HepG2 (cell line): ENCODE measurements around the gene FAM20C. TPM values are rescaled to one million over a fixed set of nuclear protein-coding genes. Genes with fewer than 3 reads are reported as not detected.

ENCODE experiments used
- ATAC-seq: fragments of 200-7000 bp; cut with Tn5 transposase; 3 replicates; pipeline ENCODE4 v1.9.1; 2020; ENCODE audit warnings: mild to moderate bottlenecking, moderate library complexity
- BruUV-seq: library from RNA; stranded (reverse); fragments of 400-500 nt; replicated peaks from 2 replicates; lab custom pipeline; 2021; lab: Mats Ljungman, UMichigan
- CTCF ChIA-PET: fragments of 300-600 bp; formaldehyde crosslinking; extraction: SDS; loops from one replicate; lab custom pipeline; 2021; ENCODE audit warnings: low total read pairs, inconsistent platforms, low intra/inter-chr PET ratio; lab: Yijun Ruan, JAX
- POLR2A ChIA-PET: fragments of 350-600 bp; sonication (Branson Sonifier 250); formaldehyde crosslinking; loops from one replicate; lab custom pipeline; 2020; ENCODE audit warnings: antibody characterized with exemption, inconsistent platforms; lab: Yijun Ruan, JAX
- DNase-seq: peaks from one replicate; pipeline ENCODE4 v3.0.0-alpha.2; 2015; ENCODE audit warnings: low spot score
- FAIRE-seq: peaks from 3 replicates; lab custom pipeline; 2011; peaks lifted over from hg19 to GRCh38; lab: Jason Lieb, UNC
- H2AFZ ChIP-seq: one replicate; pipeline ENCODE4 v1.6.1; 2011; ENCODE audit warnings: low read length, inconsistent platforms
- H3K27ac ChIP-seq: fragments of 300-600 bp; 3 replicates; pipeline ENCODE4 v1.8.0; 2011; ENCODE audit warnings: mixed run types, mild to moderate bottlenecking, mixed read lengths, low read length, inconsistent platforms; ENCODE audit not compliant: insufficient read depth; ENCODE audit errors: extremely low read length
- H3K27me3 ChIP-seq, 2 experiments: fragments of 200-600 bp in 1 of 2; 2 replicates in 1 of 2; 3 replicates in 1 of 2; pipeline versions ENCODE4 v1.6.0 to v1.8.0; 2011; ENCODE audit warnings: low read length in 2 of 2, mild to moderate bottlenecking in 2 of 2, moderate library complexity in 2 of 2, inconsistent platforms in 1 of 2; ENCODE audit not compliant: insufficient read depth in 2 of 2, control insufficient read depth in 1 of 2
- H3K36me3 ChIP-seq, 2 experiments: fragments of 200-600 bp in 1 of 2; replicated peaks in 1 of 2; 2 replicates in 1 of 2; 3 replicates in 1 of 2; pipeline versions ENCODE4 v1.5.1 to v1.8.0; 2011; ENCODE audit warnings: low read length in 2 of 2, inconsistent platforms in 1 of 2; ENCODE audit not compliant: insufficient read depth in 2 of 2, control insufficient read depth in 1 of 2
- H3K4me1 ChIP-seq: 2 replicates; pipeline ENCODE4 v1.5.1; 2012; ENCODE audit warnings: low read length, inconsistent platforms; ENCODE audit not compliant: insufficient read depth
- H3K4me2 ChIP-seq: 2 replicates; pipeline ENCODE4 v1.6.0; 2011; ENCODE audit warnings: low read depth, low read length, inconsistent platforms
- H3K4me3 ChIP-seq, 3 experiments: fragments of 200-600 bp in 1 of 3; sonication (generic), shearing (Covaris generic) in 1 of 3; replicated peaks in 1 of 3; 2 replicates each; pipeline ENCODE4 v1.5.1; 2011 to 2016; ENCODE audit warnings: low read length in 3 of 3, inconsistent platforms in 2 of 3, low read depth in 2 of 3, mild to moderate bottlenecking in 2 of 3, control low read depth in 1 of 3, mixed read lengths in 1 of 3; ENCODE audit not compliant: insufficient read depth in 1 of 3
- H3K79me2 ChIP-seq: one replicate; pipeline ENCODE4 v1.6.1; 2011; ENCODE audit warnings: low read length, inconsistent platforms; ENCODE audit not compliant: insufficient read depth
- H3K9ac ChIP-seq: 2 replicates; pipeline ENCODE4 v1.6.0; 2011; ENCODE audit warnings: mild to moderate bottlenecking, low read depth, low read length, inconsistent platforms; ENCODE audit not compliant: insufficient read depth
- H3K9me3 ChIP-seq: 2 replicates; pipeline ENCODE4 v1.5.1; 2012; ENCODE audit warnings: mild to moderate bottlenecking, low read length
- H4K20me1 ChIP-seq: 2 replicates; pipeline ENCODE4 v1.6.0; 2011; ENCODE audit warnings: inconsistent platforms, mild to moderate bottlenecking, low read length, moderate library complexity; ENCODE audit not compliant: insufficient read depth
- DMAP1 ChIP-seq: IDR thresholded peaks from 2 replicates; pipeline ENCODE4 v1.6.1; 2016
- ESRRA ChIP-seq: sonication (generic); formaldehyde crosslinking; IDR thresholded peaks from 2 replicates; pipeline ENCODE4 v1.5.1; 2020; ENCODE audit warnings: mild to moderate bottlenecking, low read depth, missing genetic modification reagents
- HNF4A ChIP-seq: sonication (generic); formaldehyde crosslinking; IDR thresholded peaks from 2 replicates; pipeline ENCODE4 v1.4.0; 2020; ENCODE audit warnings: missing genetic modification reagents
- IRF1 ChIP-seq: sonication (generic); formaldehyde crosslinking; IDR thresholded peaks from 2 replicates; pipeline ENCODE4 v1.4.0; 2020; ENCODE audit warnings: low read depth, mild to moderate bottlenecking, missing genetic modification reagents
- KDM3A ChIP-seq: IDR thresholded peaks from 2 replicates; pipeline ENCODE4 v1.6.1; 2018; ENCODE audit warnings: low read depth, missing compliant biosample characterization
- MEIS2 ChIP-seq: sonication (generic); formaldehyde crosslinking; IDR thresholded peaks from 2 replicates; pipeline ENCODE4 v1.9.0; 2021; ENCODE audit warnings: mild to moderate bottlenecking, missing genetic modification reagents
- NCOA2 ChIP-seq: sonication (generic); formaldehyde crosslinking; IDR thresholded peaks from 2 replicates; pipeline ENCODE4 v1.8.0; 2022; ENCODE audit warnings: inconsistent platforms
- NFKBIZ ChIP-seq: IDR thresholded peaks from 2 replicates; pipeline ENCODE4 v1.6.1; 2018; ENCODE audit warnings: missing genetic modification reagents, missing compliant biosample characterization
- PHF8 ChIP-seq: sonication (generic); formaldehyde crosslinking; IDR thresholded peaks from 2 replicates; pipeline ENCODE4 v1.5.0; 2020; ENCODE audit warnings: missing genetic modification reagents
- RBAK ChIP-seq: sonication (generic); formaldehyde crosslinking; IDR thresholded peaks from 2 replicates; pipeline ENCODE4 v1.5.1; 2020; ENCODE audit warnings: mild to moderate bottlenecking, missing genetic modification reagents
- RFX5 ChIP-seq: IDR thresholded peaks from 2 replicates; pipeline ENCODE4 v1.6.1; 2011; ENCODE audit warnings: low read depth, low read length, improper control_type of control experiment
- SOX5 ChIP-seq: IDR thresholded peaks from 2 replicates; pipeline ENCODE4 v1.6.1; 2016; ENCODE audit warnings: borderline replicate concordance
- SP2 ChIP-seq: sonication (generic); formaldehyde crosslinking; IDR thresholded peaks from 2 replicates; pipeline ENCODE4 v1.5.1; 2020; ENCODE audit warnings: mild to moderate bottlenecking, missing genetic modification reagents
- XBP1 ChIP-seq: sonication (generic); formaldehyde crosslinking; IDR thresholded peaks from 2 replicates; pipeline ENCODE4 v1.5.0; 2020; ENCODE audit warnings: missing genetic modification reagents
- ZBTB39 ChIP-seq: sonication (generic); formaldehyde crosslinking; IDR thresholded peaks from 2 replicates; pipeline ENCODE4 v1.5.0; 2020; ENCODE audit warnings: missing genetic modification reagents
- ZEB1 ChIP-seq: IDR thresholded peaks from 2 replicates; pipeline ENCODE4 v1.6.1; 2012; ENCODE audit warnings: mild to moderate bottlenecking, low read depth, inconsistent platforms; ENCODE audit not compliant: insufficient replicate concordance
- ZNF441 ChIP-seq: sonication (generic); formaldehyde crosslinking; IDR thresholded peaks from 2 replicates; pipeline ENCODE4 v1.7.0; 2021; ENCODE audit warnings: missing genetic modification reagents, borderline replicate concordance
- ZNF740 ChIP-seq: sonication (generic); formaldehyde crosslinking; IDR thresholded peaks from 2 replicates; pipeline ENCODE4 v1.4.0; 2020; ENCODE audit warnings: missing genetic modification reagents
- ZNF891 ChIP-seq: sonication (generic); formaldehyde crosslinking; IDR thresholded peaks from 2 replicates; pipeline ENCODE4 v1.5.0; 2020; ENCODE audit warnings: mild to moderate bottlenecking, missing genetic modification reagents
- WGBS: methylation state at CpG from one replicate; pipeline ENCODE4 v1.1.6; 2017; ENCODE audit warnings: low lambda C conversion rate; 5-methylcytosine and 5-hydroxymethylcytosine counted together
- in situ Hi-C: cut with HindIII; loops from 2 replicates; pipeline ENCODE4 v1.10.0; 2017; ENCODE audit warnings: low pct_unique_long_range_greater_than_20kb; ENCODE audit not compliant: extremely low pct_ligation_motif_present
- intact Hi-C: fragments of 100-400 bp; cut with micrococcal nuclease; formaldehyde crosslinking; loops from one replicate; pipeline ENCODE4 v1.10.0; 2022; ENCODE audit not compliant: unreplicated experiment
- polyA plus RNA-seq, 8 experiments: library from polyadenylated mRNA; depleted of rRNA in 3 of 8; stranded (reverse) in 7 of 8; unstranded in 1 of 8; fragments of >200 nt; fragmentation: Illumina TruSeq in 4 of 8; extraction: Trizol in 4 of 8; gene quantifications; 2 replicates each; pipeline versions ENCODE4 v1.2.1 to v1.2.3, GENCODE V29; 2011 to 2016; ENCODE audit warnings: low read depth in 4 of 8, missing spikeins in 1 of 8, mixed read lengths in 1 of 8; ENCODE audit not compliant: insufficient read depth in 1 of 8
- total RNA-seq, 5 experiments: library from RNA; depleted of rRNA; stranded (reverse); fragments of >200 nt; fragmentation: Illumina TruSeq; extraction: Trizol; gene quantifications; 2 replicates each; pipeline ENCODE4 v1.2.3, GENCODE V29; 2016; ENCODE audit warnings: low read depth in 1 of 5

The FAM20C gene
- total and polyA plus RNA-seq, 2 of the 13 experiments (the other 11 are each of a cell fraction or from before 2014, with no cell fraction given), result 11.9 to 19.9 TPM

GRCh38 chr7:227926-228325, 35.6 kb downstream of the FAM20C start:
- Histone ChIP-seq H3K27ac (no peak overlapping the region), H4K20me1 (no peaks in the 10 kb centered on the region), H3K79me2 (no peaks in the 10 kb centered on the region), H2AFZ (no peak overlapping the region), H3K4me3 (no peak overlapping the region), H3K4me1 (no peaks in the 10 kb centered on the region), H3K9me3 (no peaks in the 10 kb centered on the region), H3K27me3 (no peaks in the 10 kb centered on the region), H3K36me3 (peaks cover 7 to 24% of the 10 kb centered on the region in 2 experiments; a peak in 4 of 5 replicates), H3K9ac (no peak overlapping the region)
- intact Hi-C loops (no loop called here), in situ Hi-C loops (no loop called here)
- FAIRE-seq, result no peak
- no TSS peak for BruUV-seq
- DNase-seq, result no peak
- ChIA-PET CTCF (no interaction called here), POLR2A (interaction anchor here (1.2 kb wide), 1 partner anchor 31 kb away, joined by 5 read pairs; no protein-coding TSS in a partner anchor)
- 97% methylated on average over 16 of the region's 16 CpGs for WGBS
- ATAC-seq, result no peak
- TF ChIP-seq ZNF740, result no peak
- TF ChIP-seq HNF4A (CRISPR knock-in tag), result no peak
- TF ChIP-seq NCOA2 (CRISPR knock-in tag), result no peak
- TF ChIP-seq PHF8 (CRISPR knock-in tag), result no peak
- no peak for TF ChIP-seq ZNF891
- no peak for TF ChIP-seq RFX5
- TF ChIP-seq SP2, result no peak
- TF ChIP-seq, all 625 proteins: peak for 0
- H3K4me2 ChIP-seq, result no peak overlapping the region

GRCh38 chr7:228610-229009, 36.2 kb downstream of the FAM20C start:
- POLR2A ChIA-PET, result interaction anchor here (1.2 kb wide), 1 partner anchor 31 kb away, joined by 5 read pairs; no protein-coding TSS in a partner anchor
- TF ChIP-seq ZEB1 (no peak), SOX5 (CRISPR knock-in tag) (no peak), XBP1 (CRISPR knock-in tag) (no peak), NFKBIZ (CRISPR knock-in tag) (no peak), RBAK (CRISPR knock-in tag) (no peak), DMAP1 (CRISPR knock-in tag) (no peak), ESRRA (CRISPR knock-in tag) (no peak), KDM3A (CRISPR knock-in tag) (no peak), MEIS2 (no peak), IRF1 (CRISPR knock-in tag) (no peak), ZNF441 (no peak), ZBTB39 (no peak)

More at GRCh38 chr7:228610-229009, 36.2 kb downstream of the FAM20C start:
- FAIRE-seq (no peak), DNase-seq (no peak), ATAC-seq (no peak)
- H2AFZ ChIP-seq, result no peak overlapping the region
- peaks cover 7 to 31% of the 10 kb centered on the region in 2 experiments; a peak in 4 of 5 replicates for H3K36me3 ChIP-seq
- H3K4me3 ChIP-seq, result no peak overlapping the region
- WGBS, result 90% methylated on average over 9 of the region's 12 CpGs
- no peak overlapping the region for H3K27ac ChIP-seq
- H3K9ac ChIP-seq, result no peak overlapping the region
- H4K20me1 ChIP-seq, result no peaks in the 10 kb centered on the region
- H3K27me3 ChIP-seq, result no peaks in the 10 kb centered on the region
- H3K4me2 ChIP-seq, result no peak overlapping the region
- BruUV-seq, result no TSS peak
- no peaks in the 10 kb centered on the region for H3K79me2 ChIP-seq
- H3K4me1 ChIP-seq, result peaks cover 2% of the 10 kb centered on the region
- intact Hi-C loops (no loop called here), in situ Hi-C loops (no loop called here)
- H3K9me3 ChIP-seq, result no peaks in the 10 kb centered on the region
- CTCF ChIA-PET, result no interaction called here
